Measurements from ENCODE around the gene TBC1D22A.

The TBC1D22A gene

GRCh38 chr22:47119181-47119580, 356.7 kb downstream of the TBC1D22A start:
- no peaks in the 10 kb centered on the region for H3K36me3 ChIP-seq (replicated peaks)
- H3K27ac ChIP-seq: no peak overlapping the region
- TF ChIP-seq CTCF (IDR thresholded peaks at IDR 0.05; ENCODE audit: low read depth, low read length, missing control alignments): no peak
- no peaks in the 10 kb centered on the region for H3K27me3 ChIP-seq (replicated peaks)
- in situ Hi-C loops (cut with HindIII; ENCODE audit: low pct_ligation_motif_present, low sequenced_read_pairs): no loop called here
- H3K4me3 ChIP-seq (ENCODE audit: low read depth, low read length): no peak overlapping the region
- DNase-seq: no peak

- H3K27me3 ChIP-seq (replicated peaks): no peaks in the 10 kb centered on the region
- no peaks in the 10 kb centered on the region for H3K36me3 ChIP-seq (replicated peaks)
- TF ChIP-seq CTCF (IDR thresholded peaks at IDR 0.05; ENCODE audit: low read depth, low read length, missing control alignments): no peak
- no peak overlapping the region for H3K27ac ChIP-seq
- no peak overlapping the region for H3K4me3 ChIP-seq (ENCODE audit: low read depth, low read length)
- in situ Hi-C loops (cut with HindIII; ENCODE audit: low pct_ligation_motif_present, low sequenced_read_pairs): no loop called here
- DNase-seq: no peak
Observed at GRCh38 chr22:47120399-47120798, 357.9 kb downstream of the TBC1D22A start.

GRCh38 chr22:47121791-47122190, 359.3 kb downstream of the TBC1D22A start:
- no peak for TF ChIP-seq CTCF (IDR thresholded peaks at IDR 0.05; ENCODE audit: low read depth, low read length, missing control alignments)
- in situ Hi-C loops (cut with HindIII; ENCODE audit: low pct_ligation_motif_present, low sequenced_read_pairs): no loop called here
- no peaks in the 10 kb centered on the region for H3K36me3 ChIP-seq (replicated peaks)
- no peak overlapping the region for H3K4me3 ChIP-seq (ENCODE audit: low read depth, low read length)
- H3K27ac ChIP-seq: no peak overlapping the region
- no peak for DNase-seq
- H3K27me3 ChIP-seq (replicated peaks): no peaks in the 10 kb centered on the region

GRCh38 chr22:47122441-47123000, 360.1 kb downstream of the TBC1D22A start:
- Histone ChIP-seq H3K27me3 (replicated peaks) (no peaks in the 10 kb centered on the region), H3K36me3 (replicated peaks) (no peaks in the 10 kb centered on the region), H3K27ac (no peak overlapping the region), H3K4me3 (ENCODE audit: low read depth, low read length) (no peak overlapping the region)
- DNase-seq: no peak
- TF ChIP-seq CTCF (IDR thresholded peaks at IDR 0.05; ENCODE audit: low read depth, low read length, missing control alignments): no peak
- in situ Hi-C loops (cut with HindIII; ENCODE audit: low pct_ligation_motif_present, low sequenced_read_pairs): no loop called here

GRCh38 chr22:47123006-47123826, 360.8 kb downstream of the TBC1D22A start:
- DNase-seq: no peak
- in situ Hi-C loops (cut with HindIII; ENCODE audit: low pct_ligation_motif_present, low sequenced_read_pairs): no loop called here
- no peak for TF ChIP-seq CTCF (IDR thresholded peaks at IDR 0.05; ENCODE audit: low read depth, low read length, missing control alignments)
- no peak overlapping the region for H3K27ac ChIP-seq
- H3K27me3 ChIP-seq (replicated peaks): no peaks in the 10 kb centered on the region
- H3K36me3 ChIP-seq (replicated peaks): no peaks in the 10 kb centered on the region
- H3K4me3 ChIP-seq (ENCODE audit: low read depth, low read length): no peak overlapping the region
